Neural crest cell (in vitro differentiated cells): Measurements from ENCODE around the gene GAD2. TPM values are rescaled to one million over a fixed set of nuclear protein-coding genes. Genes with fewer than 3 reads are reported as not detected.

ENCODE experiments used
- DNase-seq: peaks from one replicate; pipeline ENCODE4 v3.0.0; 2021; ENCODE audit warnings: low read depth, mixed read lengths, low spot score
- H3K27ac Mint-ChIP-seq: one replicate; pipeline ENCODE4 v1.8.0; 2021; ENCODE audit warnings: mild to moderate bottlenecking, mixed read lengths; ENCODE audit not compliant: unreplicated experiment
- H3K27me3 Mint-ChIP-seq: 2 replicates; pipeline ENCODE4 v1.8.0; 2021; ENCODE audit warnings: low read depth, mild to moderate bottlenecking, mixed read lengths
- H3K36me3 Mint-ChIP-seq: 2 replicates; pipeline ENCODE4 v1.8.0; 2021; ENCODE audit warnings: low read depth, mild to moderate bottlenecking, mixed read lengths
- H3K4me1 Mint-ChIP-seq: 2 replicates; pipeline ENCODE4 v1.8.0; 2021; ENCODE audit warnings: mixed read lengths
- H3K4me3 Mint-ChIP-seq: one replicate; pipeline ENCODE4 v1.8.0; 2021; ENCODE audit warnings: mild to moderate bottlenecking, mixed read lengths
- H3K9me3 Mint-ChIP-seq: 2 replicates; pipeline ENCODE4 v1.8.0; 2021; ENCODE audit warnings: mixed read lengths
- total RNA-seq: library from RNA; stranded (reverse); gene quantifications from 2 replicates; pipeline ENCODE4 v1.2.1, GENCODE V29; 2021
- TF ChIP-seq, protein P1 (sequence below): fragments of 200-600 bp; sonication (generic); conservative IDR thresholded peaks from 2 replicates; pipeline ENCODE4 v1.5.0; 2021; ENCODE audit warnings: antibody characterized with exemption, mild to moderate bottlenecking

Gene GAD2
- total RNA-seq, 1 donor from 2014 or later = 0.14 TPM

- peaks cover 17% of the 10 kb centered on the region for H3K4me1 Mint-ChIP-seq
- no peak for DNase-seq
- H3K9me3 Mint-ChIP-seq = no peaks in the 10 kb centered on the region
- TF ChIP-seq, protein P1, sequence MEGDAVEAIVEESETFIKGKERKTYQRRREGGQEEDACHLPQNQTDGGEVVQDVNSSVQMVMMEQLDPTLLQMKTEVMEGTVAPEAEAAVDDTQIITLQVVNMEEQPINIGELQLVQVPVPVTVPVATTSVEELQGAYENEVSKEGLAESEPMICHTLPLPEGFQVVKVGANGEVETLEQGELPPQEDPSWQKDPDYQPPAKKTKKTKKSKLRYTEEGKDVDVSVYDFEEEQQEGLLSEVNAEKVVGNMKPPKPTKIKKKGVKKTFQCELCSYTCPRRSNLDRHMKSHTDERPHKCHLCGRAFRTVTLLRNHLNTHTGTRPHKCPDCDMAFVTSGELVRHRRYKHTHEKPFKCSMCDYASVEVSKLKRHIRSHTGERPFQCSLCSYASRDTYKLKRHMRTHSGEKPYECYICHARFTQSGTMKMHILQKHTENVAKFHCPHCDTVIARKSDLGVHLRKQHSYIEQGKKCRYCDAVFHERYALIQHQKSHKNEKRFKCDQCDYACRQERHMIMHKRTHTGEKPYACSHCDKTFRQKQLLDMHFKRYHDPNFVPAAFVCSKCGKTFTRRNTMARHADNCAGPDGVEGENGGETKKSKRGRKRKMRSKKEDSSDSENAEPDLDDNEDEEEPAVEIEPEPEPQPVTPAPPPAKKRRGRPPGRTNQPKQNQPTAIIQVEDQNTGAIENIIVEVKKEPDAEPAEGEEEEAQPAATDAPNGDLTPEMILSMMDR = peak; percentile 40
- no peaks in the 10 kb centered on the region for H3K36me3 Mint-ChIP-seq
- no peak overlapping the region for H3K27ac Mint-ChIP-seq
- H3K4me3 Mint-ChIP-seq = no peak overlapping the region
- peaks cover 15% of the 10 kb centered on the region for H3K27me3 Mint-ChIP-seq
These were observed 94.9 kb downstream of the GAD2 start for GRCh38 chr10:26311383-26311940.

DNA sequence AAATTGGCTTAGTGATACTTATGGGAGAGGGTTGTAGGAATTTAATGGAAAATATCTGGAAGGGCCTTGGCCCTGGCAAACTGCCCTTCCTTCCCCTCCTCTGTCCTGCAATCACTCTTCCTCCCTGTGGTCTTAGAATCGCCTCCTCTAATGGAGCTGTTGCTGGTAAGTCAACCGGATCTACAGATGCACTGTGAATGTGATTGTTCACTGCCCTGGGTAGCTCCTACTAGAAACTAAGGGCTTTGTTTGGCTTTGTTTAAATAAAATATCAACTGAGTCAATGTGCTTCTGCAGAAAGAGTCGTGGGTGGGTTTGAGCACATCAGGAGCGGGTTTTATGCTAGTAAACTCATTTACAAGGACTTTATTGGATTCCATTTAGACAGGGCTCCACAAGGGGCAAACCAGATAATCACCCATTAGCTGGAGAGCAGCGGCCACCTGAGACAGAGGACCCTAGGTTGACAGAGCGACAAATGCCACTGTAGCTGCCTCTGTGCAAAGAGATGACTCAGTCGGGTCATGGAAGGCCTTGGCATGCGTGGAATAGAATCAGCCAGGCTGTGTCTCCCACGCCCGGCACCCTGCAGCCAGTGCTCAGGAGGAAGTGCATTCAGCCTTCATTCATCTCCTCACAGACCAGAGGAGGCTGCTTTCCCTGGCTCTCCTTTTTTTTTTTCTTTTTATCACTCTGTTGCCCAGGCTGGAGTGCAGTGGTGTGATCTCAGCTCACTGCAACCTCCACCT, 97.9 kb downstream of the GAD2 start:
- H3K4me1 Mint-ChIP-seq = peaks cover 17% of the 10 kb centered on the region
- no peak for DNase-seq
- no peaks in the 10 kb centered on the region for H3K36me3 Mint-ChIP-seq
- no peak overlapping the region for H3K4me3 Mint-ChIP-seq
- TF ChIP-seq, protein P1 = no peak
- H3K27me3 Mint-ChIP-seq = peaks cover 4% of the 10 kb centered on the region
- no peak overlapping the region for H3K27ac Mint-ChIP-seq
- H3K9me3 Mint-ChIP-seq = no peaks in the 10 kb centered on the region

GRCh38 chr10:26318672-26319071, 102.1 kb downstream of the GAD2 start:
- TF ChIP-seq, protein P1 = no peak
- Mint-ChIP-seq H3K27ac (no peak overlapping the region), H3K4me1 (peaks cover 5% of the 10 kb centered on the region), H3K9me3 (peaks cover 3% of the 10 kb centered on the region), H3K27me3 (no peaks in the 10 kb centered on the region), H3K36me3 (no peaks in the 10 kb centered on the region), H3K4me3 (no peak overlapping the region)
- DNase-seq = no peak

GRCh38 chr10:26323219-26323618, 106.6 kb downstream of the GAD2 start:
- Mint-ChIP-seq H3K4me1 (no peaks in the 10 kb centered on the region), H3K9me3 (peaks cover 6% of the 10 kb centered on the region), H3K36me3 (no peaks in the 10 kb centered on the region), H3K27ac (no peak overlapping the region), H3K4me3 (no peak overlapping the region), H3K27me3 (no peaks in the 10 kb centered on the region)
- TF ChIP-seq, protein P1 = no peak
- no peak for DNase-seq

GRCh38 chr10:26326851-26327250, 110.3 kb downstream of the GAD2 start:
- DNase-seq = no peak
- H3K36me3 Mint-ChIP-seq = no peaks in the 10 kb centered on the region
- H3K27me3 Mint-ChIP-seq = no peaks in the 10 kb centered on the region
- H3K4me1 Mint-ChIP-seq = no peaks in the 10 kb centered on the region
- peaks cover 6% of the 10 kb centered on the region for H3K9me3 Mint-ChIP-seq
- TF ChIP-seq, protein P1 = no peak
- H3K4me3 Mint-ChIP-seq = no peak overlapping the region
- H3K27ac Mint-ChIP-seq = no peak overlapping the region
